ENCODE measurements around the gene CFAP74. TPM values are rescaled to one million over a fixed set of nuclear protein-coding genes. Genes with fewer than 3 reads are reported as not detected.

Gene CFAP74
- total RNA-seq, 3 donors from 2014 or later (not counting 1 experiment from before 2014, with no cell fraction given) = not detected

DNA sequence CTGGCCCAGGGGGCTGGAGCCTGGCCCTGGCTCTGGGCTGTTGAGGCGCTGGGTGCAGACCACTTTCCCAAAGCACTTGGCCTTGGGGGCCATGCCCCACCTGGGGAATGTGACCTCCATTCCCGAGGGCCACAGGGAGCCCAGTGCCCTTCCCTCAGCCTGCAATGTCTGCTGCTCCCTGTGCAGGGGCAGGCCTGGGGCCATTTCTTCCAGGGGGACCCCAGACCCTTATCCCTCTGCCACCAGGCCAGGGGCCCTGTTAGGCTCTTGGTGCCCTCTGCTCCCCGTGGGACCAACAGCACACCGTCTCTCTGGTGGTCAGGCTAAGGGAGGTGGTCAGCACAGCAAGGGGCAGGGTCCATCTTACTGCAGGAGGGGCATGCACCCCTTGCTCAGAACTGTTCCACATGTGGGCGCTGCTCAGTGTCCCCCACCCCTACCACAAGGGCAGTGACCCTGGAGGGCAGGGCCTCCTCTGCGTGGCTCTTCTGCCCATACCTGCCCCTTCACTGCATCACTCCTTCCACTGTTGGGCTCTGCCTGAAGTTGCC lies 83.5 kb downstream of the CFAP74 start:
- Mint-ChIP-seq H3K36me3 (no peaks in the 10 kb centered on the region), H3K9me3 (no peaks in the 10 kb centered on the region), H3K4me1 (peaks cover 0 to 7% of the 10 kb centered on the region in 2 donors), H3K27ac (peak overlapping the region in 1 of 2 donors; percentile 44), H3K4me3 (peak overlapping the region; percentile 13), H3K27me3 (ENCODE audit: low read depth in 2 of 2) (no peaks in the 10 kb centered on the region)
- DNase-seq (no peak), ATAC-seq (no peak)
- Histone ChIP-seq H3K27me3 (ENCODE audit: control insufficient read depth, insufficient read depth, low read length) (no peaks in the 10 kb centered on the region), H3K27ac (ENCODE audit: low read length) (peak overlapping the region; percentile 46), H3K4me1 (ENCODE audit: control insufficient read depth, insufficient read depth, low read length) (peaks cover 22% of the 10 kb centered on the region), H3K36me3 (ENCODE audit: control insufficient read depth, insufficient read depth, low read length) (no peaks in the 10 kb centered on the region), H3K4me3 (ENCODE audit: low read length) (no peak overlapping the region), H3K9me3 (ENCODE audit: control insufficient read depth, insufficient read depth, low read length) (no peaks in the 10 kb centered on the region)
- TF ChIP-seq, protein P1, sequence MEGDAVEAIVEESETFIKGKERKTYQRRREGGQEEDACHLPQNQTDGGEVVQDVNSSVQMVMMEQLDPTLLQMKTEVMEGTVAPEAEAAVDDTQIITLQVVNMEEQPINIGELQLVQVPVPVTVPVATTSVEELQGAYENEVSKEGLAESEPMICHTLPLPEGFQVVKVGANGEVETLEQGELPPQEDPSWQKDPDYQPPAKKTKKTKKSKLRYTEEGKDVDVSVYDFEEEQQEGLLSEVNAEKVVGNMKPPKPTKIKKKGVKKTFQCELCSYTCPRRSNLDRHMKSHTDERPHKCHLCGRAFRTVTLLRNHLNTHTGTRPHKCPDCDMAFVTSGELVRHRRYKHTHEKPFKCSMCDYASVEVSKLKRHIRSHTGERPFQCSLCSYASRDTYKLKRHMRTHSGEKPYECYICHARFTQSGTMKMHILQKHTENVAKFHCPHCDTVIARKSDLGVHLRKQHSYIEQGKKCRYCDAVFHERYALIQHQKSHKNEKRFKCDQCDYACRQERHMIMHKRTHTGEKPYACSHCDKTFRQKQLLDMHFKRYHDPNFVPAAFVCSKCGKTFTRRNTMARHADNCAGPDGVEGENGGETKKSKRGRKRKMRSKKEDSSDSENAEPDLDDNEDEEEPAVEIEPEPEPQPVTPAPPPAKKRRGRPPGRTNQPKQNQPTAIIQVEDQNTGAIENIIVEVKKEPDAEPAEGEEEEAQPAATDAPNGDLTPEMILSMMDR (IDR thresholded peaks at IDR 0.05) = no peak
- intact Hi-C loops (cut with micrococcal nuclease) = no loop called here
- WGBS (ENCODE audit: insufficient coverage) = 86% methylated on average over 6 of the region's 6 CpGs

DNA sequence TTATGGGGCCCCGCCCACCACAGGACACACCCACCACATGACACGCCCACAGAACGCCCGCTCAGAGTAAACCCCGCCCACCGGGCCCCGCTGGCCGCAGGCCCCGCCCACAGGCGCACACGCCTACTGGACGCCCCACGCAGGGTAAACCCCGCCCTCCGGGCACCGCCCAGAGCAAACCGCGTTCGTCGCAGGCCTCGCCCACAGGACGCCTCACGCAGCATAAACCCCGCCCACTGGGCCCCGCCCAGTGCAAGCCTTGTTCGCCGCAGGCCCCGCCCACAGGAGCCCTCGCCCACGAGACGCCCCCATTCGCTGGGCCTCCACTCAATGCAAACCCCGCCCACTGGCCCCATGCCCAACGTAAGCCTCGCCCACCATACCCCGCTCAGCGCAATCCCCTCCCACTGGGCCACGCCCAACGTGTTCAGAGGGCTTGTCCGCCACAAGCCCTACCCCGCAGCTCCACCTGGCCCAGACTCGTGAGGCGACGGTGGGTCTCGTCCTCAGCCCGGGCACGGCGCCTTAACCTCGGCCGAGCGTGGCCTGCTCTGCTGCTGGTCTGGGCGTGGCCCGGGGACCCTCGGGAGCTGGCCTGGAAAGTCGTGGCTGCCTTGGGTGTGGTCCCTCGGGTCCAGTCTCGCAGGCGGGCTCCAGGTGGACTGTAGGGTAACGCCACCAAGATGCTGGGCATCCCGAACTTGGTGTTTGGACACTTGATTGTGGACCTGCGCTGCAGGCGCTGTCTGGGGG lies 84.1 kb downstream of the CFAP74 start:
- Mint-ChIP-seq H3K4me3 (peak overlapping the region; percentile 64), H3K27me3 (ENCODE audit: low read depth in 2 of 2) (no peaks in the 10 kb centered on the region), H3K4me1 (peaks cover 0 to 7% of the 10 kb centered on the region in 2 donors), H3K27ac (peak overlapping the region; percentile 38 to 79), H3K36me3 (no peaks in the 10 kb centered on the region), H3K9me3 (no peaks in the 10 kb centered on the region)
- Histone ChIP-seq H3K4me3 (ENCODE audit: low read length) (peak overlapping the region; percentile 29), H3K27me3 (ENCODE audit: control insufficient read depth, insufficient read depth, low read length) (no peaks in the 10 kb centered on the region), H3K4me1 (ENCODE audit: control insufficient read depth, insufficient read depth, low read length) (peaks cover 22% of the 10 kb centered on the region), H3K36me3 (ENCODE audit: control insufficient read depth, insufficient read depth, low read length) (no peaks in the 10 kb centered on the region), H3K27ac (ENCODE audit: low read length) (peak overlapping the region; percentile 46), H3K9me3 (ENCODE audit: control insufficient read depth, insufficient read depth, low read length) (no peaks in the 10 kb centered on the region)
- TF ChIP-seq, protein P1 (IDR thresholded peaks at IDR 0.05) = no peak
- ATAC-seq (peak; percentile 90 to 97 (median 92)), DNase-seq (peak; percentile 96 to 100)
- 10% methylated on average over 62 of the region's 62 CpGs for WGBS (ENCODE audit: insufficient coverage)
- intact Hi-C loops (cut with micrococcal nuclease) = loop anchor here (1.0 kb wide), 1 partner anchor 10 kb away; no protein-coding TSS in a partner anchor

DNA sequence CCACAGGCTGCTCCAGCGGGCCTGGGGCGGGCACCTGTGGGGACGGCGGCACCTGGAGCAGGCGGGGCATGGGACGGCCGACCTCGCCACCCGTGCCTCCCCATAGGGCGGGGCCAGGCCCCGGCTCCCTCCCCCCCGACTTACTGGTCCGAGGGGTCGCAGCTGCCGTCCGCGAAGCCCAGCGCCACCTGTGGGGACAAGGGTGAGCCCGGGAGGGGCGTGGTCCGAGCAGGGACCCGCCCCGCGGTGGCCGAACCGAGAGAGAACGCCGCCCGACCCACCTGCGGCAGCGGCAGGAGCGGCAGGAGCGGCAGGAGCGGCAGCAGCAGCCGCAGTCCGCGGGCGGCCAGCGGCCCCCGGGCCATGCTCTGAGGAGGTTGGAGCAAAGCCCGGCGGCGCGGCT lies 84.7 kb downstream of the CFAP74 start, which contains the start of gene TMEM52:
TMEM52 (minus strand) TSS at position 379 of the 403 bp plus-strand sequence; CDS start at position 365, 14 bp downstream.
- no peaks in the 10 kb centered on the region for H3K27me3 Mint-ChIP-seq (ENCODE audit: low read depth in 2 of 2)
- under 1% methylated on average over 44 of the region's 44 CpGs for WGBS (ENCODE audit: insufficient coverage)
- TF ChIP-seq, protein P1 (IDR thresholded peaks at IDR 0.05) = no peak
- Histone ChIP-seq H3K36me3 (ENCODE audit: control insufficient read depth, insufficient read depth, low read length) (no peaks in the 10 kb centered on the region), H3K27me3 (ENCODE audit: control insufficient read depth, insufficient read depth, low read length) (no peaks in the 10 kb centered on the region), H3K4me1 (ENCODE audit: control insufficient read depth, insufficient read depth, low read length) (peaks cover 22% of the 10 kb centered on the region), H3K27ac (ENCODE audit: low read length) (peak within 1 kb of the TSS; percentile 46), H3K4me3 (ENCODE audit: low read length) (peak within 1 kb of the TSS; percentile 29), H3K9me3 (ENCODE audit: control insufficient read depth, insufficient read depth, low read length) (no peaks in the 10 kb centered on the region)
- H3K36me3 Mint-ChIP-seq = no peaks in the 10 kb centered on the region
- intact Hi-C loops (cut with micrococcal nuclease) = loop anchor here (1.0 kb wide), 1 partner anchor 10 kb away; no protein-coding TSS in a partner anchor
- peak within 1 kb of the TSS; percentile 38 to 79 for H3K27ac Mint-ChIP-seq
- H3K4me3 Mint-ChIP-seq = peak within 1 kb of the TSS; percentile 64
- ATAC-seq (peak in 2 of 3 donors; percentile 19 to 29), DNase-seq (no peak)
- peaks cover 0 to 7% of the 10 kb centered on the region in 2 donors for H3K4me1 Mint-ChIP-seq
- no peaks in the 10 kb centered on the region for H3K9me3 Mint-ChIP-seq
